ENCODE results near the gene SLC16A7.

Gene SLC16A7

GRCh38 chr12:59636945-59637691 is 41.3 kb downstream of the SLC16A7 start:
- H3K4me3 ChIP-seq (ENCODE audit: low read length): no peak overlapping the region
- no peak for TF ChIP-seq CTCF (conservative IDR thresholded peaks at IDR 0.05; ENCODE audit: low read length)
- no peak for DNase-seq (ENCODE audit: low read depth)

DNA sequence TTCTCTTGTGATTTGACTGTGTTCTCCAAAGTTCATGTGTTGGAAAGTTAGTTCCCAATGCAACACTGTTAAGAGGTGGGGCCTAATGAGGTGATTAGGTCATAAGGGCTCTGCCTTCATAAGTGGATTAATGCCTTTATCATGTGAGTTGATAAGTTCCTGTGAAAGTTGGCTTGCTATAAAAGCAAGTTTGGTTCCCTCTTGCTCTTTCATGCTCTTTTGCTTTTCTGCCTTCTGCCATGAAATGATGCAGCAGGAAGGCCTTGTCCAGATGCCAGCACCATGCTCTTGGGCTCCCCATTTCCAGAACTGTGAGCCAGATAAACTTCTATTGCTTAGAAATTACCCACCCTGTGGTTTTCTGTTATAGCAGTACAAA is 41.9 kb downstream of the SLC16A7 start:
- no peak for TF ChIP-seq CTCF (conservative IDR thresholded peaks at IDR 0.05; ENCODE audit: low read length)

DNA sequence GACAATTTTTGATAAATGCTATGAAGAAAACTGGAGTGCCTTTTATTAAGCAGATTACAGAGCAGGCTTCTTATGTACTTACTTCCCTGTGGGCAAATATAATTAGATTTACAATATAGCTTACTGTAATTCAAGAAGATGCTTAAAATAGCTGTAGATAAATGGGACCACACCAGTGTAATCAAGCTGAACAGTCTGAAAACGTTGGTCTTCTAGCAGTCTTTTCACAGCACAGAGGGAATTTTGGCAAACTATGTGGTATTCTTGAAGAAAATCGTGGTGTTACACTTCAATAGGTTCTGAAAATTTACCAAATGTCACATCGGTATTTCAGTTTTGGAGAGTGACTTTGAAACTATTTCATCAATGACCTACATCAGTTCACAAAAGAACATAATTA is 47.7 kb downstream of the SLC16A7 start:
- TF ChIP-seq CTCF (conservative IDR thresholded peaks at IDR 0.05; ENCODE audit: low read length): no peak
- no peak for DNase-seq (ENCODE audit: low read depth)
- no peak overlapping the region for H3K4me3 ChIP-seq (ENCODE audit: low read length)

More for the DNA sequence above, 41.9 kb downstream of the SLC16A7 start:
- H3K4me3 ChIP-seq (ENCODE audit: low read length): no peak overlapping the region
- DNase-seq (ENCODE audit: low read depth): no peak

GRCh38 chr12:59645242-59645641 is 49.4 kb downstream of the SLC16A7 start:
- DNase-seq (ENCODE audit: low read depth): no peak
- H3K4me3 ChIP-seq (ENCODE audit: low read length): no peak overlapping the region
- no peak for TF ChIP-seq CTCF (conservative IDR thresholded peaks at IDR 0.05; ENCODE audit: low read length)

- no peak for DNase-seq (ENCODE audit: low read depth)
- H3K4me3 ChIP-seq (ENCODE audit: low read length): no peak overlapping the region
- TF ChIP-seq CTCF (conservative IDR thresholded peaks at IDR 0.05; ENCODE audit: low read length): no peak
Observed at GRCh38 chr12:59646636-59647035, 50.8 kb downstream of the SLC16A7 start.

DNA sequence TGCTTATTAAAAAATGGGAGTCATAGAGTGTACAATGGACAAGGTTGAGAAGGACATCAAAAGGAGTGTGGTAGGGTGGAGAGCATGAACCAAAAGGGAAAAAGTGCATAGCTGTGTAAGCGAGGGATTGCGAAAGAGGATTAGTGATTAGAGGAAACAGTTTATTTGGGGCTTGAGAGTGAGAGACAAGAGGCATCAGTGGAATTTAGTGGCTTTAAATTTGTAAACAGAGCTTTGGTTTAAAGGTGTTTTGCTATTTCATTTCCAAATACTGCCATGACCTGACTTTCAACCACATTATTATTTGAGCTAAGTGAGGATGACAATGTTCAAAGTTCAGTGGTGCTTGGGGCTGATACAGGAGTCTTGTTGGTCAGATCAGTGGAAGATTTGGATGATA is 53.4 kb downstream of the SLC16A7 start:
- DNase-seq (ENCODE audit: low read depth): peak; percentile 13

More for the DNA sequence above, 53.4 kb downstream of the SLC16A7 start:
- no peak overlapping the region for H3K4me3 ChIP-seq (ENCODE audit: low read length)
- no peak for TF ChIP-seq CTCF (conservative IDR thresholded peaks at IDR 0.05; ENCODE audit: low read length)

Data from AG10803 (cell line).